Keratinocyte (primary cell): ENCODE measurements around the gene HS6ST3.

Experiments used
- CTCF ChIP-seq, 3 experiments: IDR thresholded peaks in 1 of 3; conservative IDR thresholded peaks in 1 of 3; optimal IDR thresholded peaks in 1 of 3; 2 replicates in 2 of 3; 3 replicates in 1 of 3; pipeline versions ENCODE3 to v1.5.1; 2011; ENCODE audit warnings: low read length in 3 of 3, mild to moderate bottlenecking in 3 of 3, moderate library complexity in 2 of 3, control low read depth in 1 of 3, inconsistent platforms in 1 of 3; ENCODE audit not compliant: insufficient read depth in 2 of 3; ENCODE audit errors: extremely low read depth in 1 of 3
- EZH2 ChIP-seq: IDR thresholded peaks from one replicate; pipeline ENCODE4 v1.6.1; 2012; ENCODE audit warnings: inconsistent platforms, mild to moderate bottlenecking, low read length, moderate library complexity

GRCh38 chr13:96308568-96308967 lies 218.7 kb downstream of the HS6ST3 start:
- TF ChIP-seq CTCF (optimal IDR thresholded peaks at IDR 0.05 in 1 of 3, IDR thresholded peaks at IDR 0.05 in 1 of 3, conservative IDR thresholded peaks at IDR 0.05 in 1 of 3; ENCODE audit: extremely low read depth in 1 of 3, insufficient read depth in 2 of 3, low read length in 3 of 3) = no peak
- TF ChIP-seq EZH2 = no peak
